Activated T-cell treated with anti-CD3 and anti-CD28 coated beads, Interleukin-2, amount 50 U/mL, for 1 hour (primary cell): ENCODE results near the gene PLEKHG2.

Source experiments
- DNase-seq: peaks from one replicate; pipeline ENCODE4 v3.0.0-alpha.2; 2020

PLEKHG2 gene

DNA sequence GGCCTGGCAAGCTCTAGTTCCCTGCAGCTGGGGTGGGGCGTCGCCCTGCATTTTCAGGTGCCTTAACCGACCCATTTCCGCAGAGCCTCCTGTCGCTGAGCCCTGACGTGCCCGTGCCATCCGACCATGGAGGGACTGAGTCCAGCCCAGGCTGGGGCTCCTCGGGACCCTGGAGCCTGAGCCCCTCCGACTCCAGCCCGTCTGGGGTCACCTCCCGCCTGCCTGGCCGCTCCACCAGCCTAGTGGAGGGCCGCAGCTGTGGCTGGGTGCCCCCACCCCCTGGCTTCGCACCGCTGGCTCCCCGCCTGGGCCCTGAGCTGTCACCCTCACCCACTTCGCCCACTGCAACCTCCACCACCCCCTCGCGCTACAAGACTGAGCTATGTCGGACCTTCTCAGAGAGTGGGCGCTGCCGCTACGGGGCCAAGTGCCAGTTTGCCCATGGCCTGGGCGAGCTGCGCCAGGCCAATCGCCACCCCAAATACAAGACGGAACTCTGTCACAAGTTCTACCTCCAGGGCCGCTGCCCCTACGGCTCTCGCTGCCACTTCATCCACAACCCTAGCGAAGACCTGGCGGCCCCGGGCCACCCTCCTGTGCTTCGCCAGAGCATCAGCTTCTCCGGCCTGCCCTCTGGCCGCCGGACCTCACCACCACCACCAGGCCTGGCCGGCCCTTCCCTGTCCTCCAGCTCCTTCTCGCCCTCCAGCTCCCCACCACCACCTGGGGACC lies 4.6 kb upstream of the PLEKHG2 start:
- DNase-seq = peak; percentile 72

DNA sequence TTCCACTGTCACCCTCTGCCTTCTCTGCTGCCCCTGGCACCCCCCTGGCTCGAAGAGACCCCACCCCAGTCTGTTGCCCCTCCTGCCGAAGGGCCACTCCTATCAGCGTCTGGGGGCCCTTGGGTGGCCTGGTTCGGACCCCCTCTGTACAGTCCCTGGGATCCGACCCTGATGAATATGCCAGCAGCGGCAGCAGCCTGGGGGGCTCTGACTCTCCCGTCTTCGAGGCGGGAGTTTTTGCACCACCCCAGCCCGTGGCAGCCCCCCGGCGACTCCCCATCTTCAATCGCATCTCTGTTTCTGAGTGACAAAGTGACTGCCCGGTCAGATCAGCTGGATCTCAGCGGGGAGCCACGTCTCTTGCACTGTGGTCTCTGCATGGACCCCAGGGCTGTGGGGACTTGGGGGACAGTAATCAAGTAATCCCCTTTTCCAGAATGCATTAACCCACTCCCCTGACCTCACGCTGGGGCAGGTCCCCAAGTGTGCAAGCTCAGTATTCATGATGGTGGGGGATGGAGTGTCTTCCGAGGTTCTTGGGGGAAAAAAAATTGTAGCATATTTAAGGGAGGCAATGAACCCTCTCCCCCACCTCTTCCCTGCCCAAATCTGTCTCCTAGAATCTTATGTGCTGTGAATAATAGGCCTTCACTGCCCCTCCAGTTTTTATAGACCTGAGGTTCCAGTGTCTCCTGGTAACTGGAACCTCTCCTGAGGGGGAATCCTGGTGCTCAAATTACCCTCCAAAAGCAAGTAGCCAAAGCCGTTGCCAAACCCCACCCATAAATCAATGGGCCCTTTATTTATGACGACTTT lies 3.9 kb upstream of the PLEKHG2 start:
- peak; percentile 70 for DNase-seq

DNA sequence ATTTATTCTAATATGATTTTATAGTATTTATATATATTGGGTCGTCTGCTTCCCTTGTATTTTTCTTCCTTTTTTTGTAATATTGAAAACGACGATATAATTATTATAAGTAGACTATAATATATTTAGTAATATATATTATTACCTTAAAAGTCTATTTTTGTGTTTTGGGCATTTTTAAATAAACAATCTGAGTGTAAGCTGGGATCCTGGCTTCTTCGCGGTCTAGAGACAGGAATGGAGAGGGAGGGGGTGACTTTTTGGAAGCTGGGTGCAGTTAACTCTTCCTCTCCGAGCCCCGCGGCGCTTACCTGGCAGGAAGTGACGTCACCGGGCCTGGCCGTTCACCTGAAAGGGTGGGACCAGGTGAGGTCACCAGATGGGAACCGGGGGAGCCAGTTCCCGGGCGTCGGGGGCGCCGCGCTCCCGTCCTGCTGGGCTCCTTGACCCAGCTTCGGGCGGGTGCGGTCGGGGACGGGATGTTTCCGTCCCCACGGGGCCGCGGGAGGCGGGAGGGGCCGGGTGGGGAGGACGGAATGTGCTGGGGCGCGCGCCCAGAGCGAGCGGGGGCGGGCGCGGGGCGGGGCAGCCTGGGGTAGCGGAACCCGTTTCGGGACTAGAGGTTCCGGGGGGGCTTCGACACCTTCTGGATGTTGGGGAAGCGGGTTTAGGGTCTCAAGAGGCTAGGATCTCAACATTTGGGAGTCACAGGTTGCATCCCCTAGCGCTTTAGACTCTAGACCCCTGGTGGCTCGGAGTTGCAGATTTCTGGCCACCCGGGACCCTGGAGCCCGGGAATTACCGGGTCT lies 3.1 kb upstream of the PLEKHG2 start:
- DNase-seq = peak; percentile 94

DNA sequence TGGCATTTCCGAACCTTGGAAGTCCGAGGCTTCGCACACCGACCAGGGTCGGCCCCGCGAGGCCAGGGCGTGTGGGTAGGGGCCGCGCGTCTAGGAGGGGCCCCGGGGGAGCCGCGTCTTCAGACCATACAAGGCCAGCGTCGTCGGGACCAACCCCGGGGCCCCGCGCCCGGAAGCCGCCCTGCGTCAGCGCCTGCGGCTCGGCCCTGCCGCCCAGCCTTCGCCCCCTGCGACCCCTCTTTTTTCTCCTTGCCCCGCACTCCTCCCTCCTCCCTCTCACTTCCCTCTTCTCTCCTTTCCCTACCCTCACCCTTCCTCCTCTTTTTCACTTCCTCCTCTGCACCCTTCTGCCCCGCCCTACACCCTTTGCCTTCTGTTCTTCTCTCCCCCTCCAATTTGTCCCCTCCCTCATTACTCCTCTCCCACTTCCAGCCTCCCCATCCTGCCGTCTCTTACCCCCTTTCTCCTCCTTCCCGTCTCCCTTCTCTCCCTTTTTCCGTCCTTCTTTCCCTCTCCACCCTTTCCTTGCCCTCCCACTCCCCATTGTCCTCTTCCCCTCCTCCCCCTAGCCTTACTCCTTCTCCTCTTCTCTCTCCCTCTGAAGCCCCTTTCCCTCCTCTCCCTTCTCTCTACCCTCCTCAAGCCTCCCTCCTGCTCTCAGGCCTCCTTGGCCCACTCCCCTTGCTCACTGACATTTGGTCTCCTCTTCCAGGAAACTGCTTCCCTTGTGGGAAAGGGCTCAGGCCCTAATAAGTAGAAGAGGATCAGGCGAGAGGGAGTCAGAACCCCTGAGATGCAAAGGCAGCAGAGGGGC lies 2.2 kb upstream of the PLEKHG2 start:
- DNase-seq = peak; percentile 88

DNA sequence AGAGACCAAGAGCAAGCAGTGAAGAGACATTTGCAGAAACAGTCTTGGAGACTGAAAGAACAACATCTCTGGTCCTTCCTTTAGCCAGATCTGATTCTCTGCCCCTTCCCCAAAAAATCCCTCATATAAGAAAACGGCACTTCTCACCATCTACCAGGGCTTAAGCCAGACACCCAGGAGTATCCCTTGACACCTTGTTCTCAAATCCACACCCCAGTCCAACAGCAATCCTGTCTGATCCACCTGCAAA lies 1.7 kb upstream of the PLEKHG2 start:
- no peak for DNase-seq

DNA sequence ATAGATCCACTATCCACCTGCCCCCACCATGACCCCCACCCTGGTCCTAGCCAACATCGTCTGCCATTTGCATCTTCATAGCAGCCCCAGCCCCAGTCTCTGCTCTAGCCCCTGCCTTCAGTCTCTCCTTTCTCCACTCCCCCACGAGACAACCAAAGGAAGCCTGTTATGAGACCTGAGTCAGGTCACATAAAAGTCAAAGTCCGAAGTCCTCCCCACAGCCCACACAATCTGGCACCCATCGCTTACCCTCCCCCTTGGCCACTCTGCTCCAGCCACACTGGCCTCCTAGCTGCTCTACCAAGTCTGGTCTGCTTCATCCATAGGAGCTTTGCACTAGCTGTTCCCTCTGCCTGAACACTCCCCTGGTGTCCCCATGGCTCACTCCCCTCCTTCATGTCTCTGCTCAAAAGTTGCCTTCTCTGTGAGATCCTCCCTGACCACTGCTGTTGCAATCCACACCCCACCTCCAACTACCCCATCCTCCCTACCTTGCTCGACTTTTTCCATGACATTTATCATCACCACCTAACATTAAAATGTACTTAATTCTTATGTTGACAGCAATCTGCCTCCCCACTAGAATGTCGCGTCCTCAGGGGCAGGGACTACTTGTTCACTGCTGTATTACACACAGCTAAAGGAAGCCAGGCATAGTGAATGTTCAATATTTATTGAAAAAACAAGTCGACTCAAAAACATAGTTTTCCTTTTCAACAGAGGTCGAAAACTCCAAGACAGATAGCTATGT lies 1.2 kb upstream of the PLEKHG2 start:
- DNase-seq = peak; percentile 68

DNA sequence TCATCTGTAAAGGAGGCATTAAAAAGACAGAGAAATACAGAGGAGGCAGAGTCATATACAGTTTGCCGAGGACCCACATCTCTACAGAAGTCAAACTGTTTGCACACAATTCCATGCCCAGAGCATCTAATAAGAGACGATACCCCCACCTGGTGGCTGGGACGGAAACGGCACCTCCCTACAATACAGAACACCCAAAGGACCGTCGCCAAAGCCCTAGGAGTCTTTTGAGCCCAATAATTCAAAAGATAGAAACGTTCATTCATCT lies 703 bp upstream of the PLEKHG2 start:
- DNase-seq = peak; percentile 90

DNA sequence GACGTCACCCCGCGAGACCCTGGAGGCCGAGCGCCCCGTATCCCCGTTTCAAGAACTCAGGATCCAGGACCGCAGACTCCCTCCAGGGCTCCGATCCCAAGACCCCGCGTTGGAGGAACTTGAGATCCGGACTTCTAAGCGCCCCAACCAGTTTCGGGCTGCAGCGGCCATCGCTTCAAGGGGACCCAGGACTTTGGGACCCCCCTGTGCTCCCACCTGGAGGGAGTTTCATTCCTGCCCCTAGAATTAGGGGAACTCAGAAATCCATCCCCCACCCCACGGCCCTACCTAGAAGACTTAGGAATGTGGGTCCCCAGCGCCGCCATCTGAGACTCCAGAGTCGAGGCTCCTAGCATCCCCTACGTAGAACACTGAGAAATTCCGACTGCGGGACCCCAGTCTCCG lies 400 bp downstream of the PLEKHG2 start:
- no peak for DNase-seq

DNA sequence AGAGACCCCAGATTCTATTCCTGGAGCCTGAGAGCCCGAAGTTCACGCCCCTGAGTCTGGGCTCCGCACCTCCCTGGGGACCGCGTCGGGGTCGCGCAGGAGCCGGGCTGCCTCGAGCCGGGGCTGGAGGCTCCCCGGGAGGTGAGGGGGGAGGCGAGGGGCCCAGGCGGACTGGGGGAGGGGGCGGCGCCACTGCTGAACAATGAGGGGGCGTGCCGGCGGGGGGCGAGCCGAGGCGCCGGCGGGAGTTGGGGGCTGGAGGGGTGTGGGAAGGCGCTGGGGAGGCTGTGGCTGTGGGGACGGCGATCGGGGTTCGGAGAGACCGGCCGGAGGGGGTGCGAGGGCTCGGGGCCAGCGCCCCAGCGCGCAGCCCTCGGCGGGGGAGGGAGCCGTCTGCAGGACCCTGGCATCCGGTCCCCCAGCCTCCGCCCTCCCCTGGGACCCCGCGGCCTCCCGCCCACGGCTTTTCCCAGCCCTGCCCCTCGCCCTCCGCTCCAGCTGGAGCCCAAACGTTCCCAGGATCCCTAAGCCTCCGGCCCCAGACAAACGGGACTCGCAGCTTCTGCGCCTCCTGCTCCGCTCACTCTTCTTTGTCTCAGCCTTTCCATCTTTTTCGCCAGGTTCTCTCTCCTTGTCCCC lies 922 bp downstream of the PLEKHG2 start:
- DNase-seq = peak; percentile 57

DNA sequence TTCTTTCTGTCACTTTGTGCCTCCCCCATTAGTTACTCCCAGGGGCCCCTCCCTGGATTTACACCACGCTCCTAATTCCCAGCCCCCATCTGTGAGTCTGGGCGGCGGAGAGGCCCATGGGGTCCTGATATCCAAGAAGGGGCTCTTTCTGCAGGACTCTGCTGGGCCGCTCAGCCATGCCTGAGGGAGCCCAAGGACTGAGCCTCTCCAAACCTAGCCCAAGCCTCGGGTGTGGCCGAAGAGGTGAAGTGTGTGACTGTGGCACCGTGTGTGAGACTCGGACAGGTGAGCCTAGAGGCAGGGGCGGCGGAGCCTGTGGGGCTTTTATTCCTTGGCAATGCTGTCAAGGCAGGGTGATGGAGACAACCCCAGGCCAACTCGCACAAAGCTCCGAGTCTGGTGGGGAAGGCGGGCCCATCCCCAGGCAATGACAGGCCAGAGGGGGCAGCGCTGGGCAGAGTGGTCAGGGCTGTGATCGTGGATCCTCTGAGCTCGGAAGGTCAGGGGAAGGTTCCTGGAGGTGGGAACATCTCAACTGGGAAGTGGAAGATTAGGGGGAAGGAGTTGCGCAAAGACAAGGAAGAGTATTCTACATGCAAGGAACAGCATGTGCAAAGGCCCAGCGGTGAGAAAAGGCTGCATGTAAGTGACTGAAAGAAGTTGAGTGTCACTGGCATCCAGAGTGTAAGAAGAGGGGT lies 1.6 kb downstream of the PLEKHG2 start:
- DNase-seq = no peak

DNA sequence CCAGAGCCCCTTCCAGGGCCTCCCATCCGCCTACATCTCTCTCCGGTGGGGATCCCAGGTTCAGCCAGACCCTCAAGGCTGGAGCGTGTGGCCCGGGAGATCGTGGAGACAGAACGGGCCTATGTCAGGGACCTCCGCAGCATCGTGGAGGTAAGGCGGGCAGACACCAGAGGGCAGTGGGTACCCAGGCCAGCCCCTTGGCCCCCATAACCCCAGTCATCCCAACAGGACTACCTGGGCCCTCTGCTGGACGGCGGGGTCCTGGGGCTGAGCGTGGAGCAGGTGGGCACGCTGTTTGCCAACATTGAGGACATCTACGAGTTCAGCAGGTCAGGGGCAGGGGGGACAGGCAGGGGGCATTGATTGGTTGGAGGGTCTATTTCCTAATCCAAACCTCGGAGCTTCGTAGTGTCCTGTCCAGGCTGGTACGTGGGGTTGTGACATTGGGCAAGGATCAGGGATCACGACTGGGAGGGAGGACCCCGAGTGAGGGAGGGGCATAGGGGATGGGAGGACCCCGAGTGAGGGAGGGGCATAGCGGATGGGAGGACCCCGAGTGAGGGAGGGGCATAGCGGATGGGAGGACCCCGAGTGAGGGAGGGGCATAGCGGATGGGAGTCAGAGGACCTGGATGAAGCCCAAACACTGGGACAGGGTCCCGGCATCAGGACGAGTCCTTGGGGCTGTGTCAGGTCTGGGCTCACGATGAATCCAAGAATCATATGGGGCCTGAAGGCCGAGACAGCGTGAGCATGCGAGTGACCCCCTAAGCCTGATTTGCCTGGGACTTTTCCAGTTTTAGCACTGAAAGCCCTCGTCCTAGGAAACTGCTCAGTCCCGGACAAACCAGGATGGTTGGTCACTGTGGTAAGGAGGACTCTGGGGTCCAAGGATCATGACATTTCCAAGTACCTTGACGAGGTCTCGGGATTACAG lies 2.9 kb downstream of the PLEKHG2 start:
- DNase-seq = no peak

DNA sequence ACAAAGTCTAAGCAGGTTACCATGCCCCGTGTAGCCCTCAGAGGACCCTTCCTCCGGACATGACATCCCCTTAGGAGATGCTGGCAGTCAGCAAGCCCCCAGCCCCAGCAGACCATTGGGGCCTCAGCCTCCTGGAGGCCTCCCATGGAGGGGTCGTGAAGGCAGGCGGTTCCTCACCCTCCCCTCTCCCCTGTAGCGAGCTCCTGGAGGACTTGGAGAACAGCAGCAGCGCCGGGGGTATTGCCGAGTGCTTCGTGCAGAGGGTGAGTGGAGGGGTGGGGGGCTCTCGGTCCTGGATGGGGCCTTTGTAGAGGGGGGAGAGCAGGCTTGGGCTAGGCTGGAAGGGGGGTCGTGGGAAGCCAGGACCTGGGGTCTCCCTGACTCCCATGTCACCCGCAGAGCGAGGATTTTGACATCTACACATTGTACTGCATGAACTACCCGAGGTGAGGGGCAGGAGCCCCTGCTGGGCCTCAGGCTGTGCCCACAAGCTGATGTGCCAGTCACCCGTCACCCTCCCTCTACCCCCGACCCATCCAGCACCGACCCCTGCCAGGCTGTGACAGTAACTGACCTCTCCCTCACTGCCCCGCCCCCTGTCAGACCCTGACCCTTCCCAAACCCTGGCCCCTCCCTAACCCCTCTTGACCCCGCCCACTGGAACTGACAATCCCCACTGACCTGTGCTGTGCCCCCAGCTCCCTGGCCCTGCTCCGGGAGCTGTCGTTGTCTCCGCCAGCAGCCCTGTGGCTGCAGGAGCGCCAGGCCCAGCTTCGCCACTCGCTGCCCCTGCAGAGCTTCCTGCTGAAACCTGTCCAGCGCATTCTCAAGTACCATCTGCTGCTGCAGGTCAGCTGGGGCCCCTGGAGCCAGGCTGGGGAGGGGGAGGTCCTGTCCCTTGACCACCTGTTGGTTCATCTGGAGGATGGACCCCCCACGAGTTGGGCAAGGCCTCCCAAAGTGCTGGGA lies 4.0 kb downstream of the PLEKHG2 start:
- no peak for DNase-seq

DNA sequence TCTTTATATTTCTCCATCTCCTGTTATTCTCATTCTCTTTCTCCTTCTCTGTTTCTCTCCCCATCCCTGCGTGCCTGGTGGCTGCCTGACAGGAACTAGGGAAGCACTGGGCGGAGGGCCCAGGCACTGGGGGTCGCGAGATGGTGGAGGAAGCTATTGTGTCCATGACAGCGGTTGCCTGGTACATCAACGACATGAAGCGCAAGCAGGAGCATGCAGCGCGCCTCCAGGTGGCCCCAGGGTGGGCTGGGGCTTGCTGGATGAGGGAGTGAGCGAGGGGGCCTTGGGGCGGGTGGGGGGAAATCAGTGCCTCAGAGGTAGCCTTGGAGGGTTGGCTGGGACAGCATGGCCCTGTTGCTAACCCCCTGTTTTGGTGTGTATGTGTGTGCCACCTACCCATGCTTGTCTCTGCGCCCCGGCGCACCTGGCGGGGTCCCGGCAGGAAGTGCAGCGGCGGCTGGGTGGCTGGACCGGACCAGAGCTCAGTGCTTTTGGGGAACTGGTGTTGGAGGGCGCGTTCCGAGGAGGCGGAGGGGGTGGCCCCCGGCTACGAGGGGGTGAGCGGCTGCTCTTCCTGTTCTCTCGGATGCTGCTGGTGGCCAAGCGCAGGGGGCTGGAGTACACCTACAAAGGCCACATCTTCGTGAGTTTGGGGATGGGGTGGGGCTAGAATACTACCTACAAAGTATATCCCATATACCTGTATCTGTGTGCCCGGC lies 5.2 kb downstream of the PLEKHG2 start:
- DNase-seq = no peak

DNA sequence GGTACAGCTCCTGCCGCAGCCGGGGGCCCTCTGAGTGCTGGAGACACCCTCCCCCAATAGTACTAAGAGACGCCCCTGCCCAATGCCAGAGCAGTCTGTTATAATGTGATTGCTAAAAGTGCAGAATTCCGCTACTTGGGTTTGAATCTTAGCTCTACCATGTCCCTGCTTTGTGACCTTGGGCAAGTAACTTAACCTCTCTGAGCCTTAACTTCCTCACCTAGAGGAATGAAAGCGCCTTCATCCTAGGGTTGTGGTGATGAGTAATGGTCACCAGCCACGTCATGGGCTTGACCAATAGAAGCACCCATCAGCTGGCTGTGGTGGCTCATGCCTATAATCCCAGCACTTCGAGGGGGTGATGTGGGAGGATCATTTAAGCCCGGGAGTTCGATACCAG lies 6.5 kb downstream of the PLEKHG2 start:
- no peak for DNase-seq

DNA sequence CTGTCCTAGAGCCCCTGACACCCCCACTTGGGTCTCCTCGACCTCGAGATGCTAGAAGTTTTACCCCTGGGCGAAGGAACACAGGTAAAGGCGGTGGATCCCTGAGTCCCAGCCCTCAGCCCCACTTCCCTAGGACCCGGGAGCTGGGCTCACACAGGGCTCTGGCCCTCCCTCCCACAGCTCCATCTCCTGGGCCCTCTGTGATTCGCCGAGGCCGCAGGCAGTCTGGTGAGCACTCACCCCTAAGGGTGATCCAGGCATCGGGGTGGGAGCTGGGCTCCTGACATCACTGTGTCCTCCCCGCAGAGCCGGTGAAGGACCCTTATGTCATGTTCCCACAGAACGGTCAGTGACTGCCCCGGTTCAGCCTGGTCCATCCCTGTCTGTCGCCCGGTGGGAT lies 8.3 kb downstream of the PLEKHG2 start:
- no peak for DNase-seq

DNA sequence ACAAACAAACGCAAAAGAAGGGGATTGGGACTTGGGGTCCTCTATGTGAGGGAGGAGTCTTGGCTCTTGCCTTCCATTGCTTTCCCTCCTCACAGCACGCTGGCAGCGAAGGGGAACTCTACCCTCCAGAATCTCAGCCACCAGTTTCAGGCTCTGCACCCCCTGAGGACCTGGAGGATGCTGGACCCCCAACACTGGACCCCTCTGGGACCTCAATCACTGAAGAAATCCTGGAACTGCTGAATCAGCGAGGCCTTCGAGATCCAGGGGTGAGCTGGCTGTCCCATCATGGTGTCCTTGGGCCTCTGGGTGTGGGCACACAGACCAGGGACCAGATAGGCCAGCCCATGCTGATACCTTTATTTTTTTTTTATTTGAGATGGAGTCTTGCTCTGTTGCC lies 9.6 kb downstream of the PLEKHG2 start:
- DNase-seq = no peak

DNA sequence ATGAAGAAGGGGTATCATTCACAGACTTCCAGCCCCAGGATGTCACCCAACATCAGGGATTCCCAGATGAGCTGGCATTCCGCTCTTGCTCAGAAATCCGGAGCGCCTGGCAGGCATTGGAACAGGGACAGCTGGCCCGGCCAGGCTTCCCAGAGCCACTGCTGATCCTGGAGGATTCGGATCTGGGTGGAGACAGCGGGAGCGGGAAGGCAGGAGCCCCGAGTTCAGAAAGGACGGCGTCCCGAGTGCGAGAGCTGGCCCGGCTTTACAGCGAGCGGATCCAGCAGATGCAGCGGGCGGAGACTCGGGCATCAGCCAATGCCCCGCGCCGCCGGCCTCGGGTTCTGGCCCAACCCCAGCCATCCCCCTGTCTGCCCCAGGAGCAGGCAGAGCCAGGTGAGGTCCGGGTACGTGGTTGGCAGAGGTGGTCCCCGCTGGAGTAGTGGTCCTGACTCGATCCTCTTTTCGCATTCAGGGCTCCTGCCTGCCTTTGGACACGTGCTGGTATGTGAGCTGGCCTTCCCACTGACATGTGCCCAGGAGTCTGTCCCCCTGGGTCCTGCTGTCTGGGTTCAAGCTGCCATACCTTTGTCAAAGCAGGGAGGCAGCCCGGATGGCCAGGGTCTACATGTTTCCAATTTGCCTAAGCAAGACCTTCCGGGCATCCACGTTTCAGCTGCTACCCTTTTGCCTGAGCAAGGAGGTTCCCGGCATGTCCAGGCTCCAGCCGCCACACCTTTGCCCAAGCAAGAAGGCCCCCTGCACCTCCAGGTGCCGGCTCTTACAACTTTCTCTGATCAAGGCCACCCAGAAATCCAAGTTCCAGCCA lies 11.0 kb downstream of the PLEKHG2 start:
- DNase-seq = no peak
